ENCODE results near the gene NAV1. TPM values are rescaled to one million over a fixed set of nuclear protein-coding genes. Genes with fewer than 3 reads are reported as not detected.

NAV1 gene
- total RNA-seq, 2 donors from 2014 or later, result 126 to 255 TPM

GRCh38 chr1:201539561-201540431, 869 bp downstream of the NAV1 start:
- Histone ChIP-seq H3K27ac (peak overlapping the region; percentile 92 to 93), H3K27me3 (replicated peaks; ENCODE audit: insufficient read depth) (no peaks in the 10 kb centered on the region), H3K4me1 (ENCODE audit: control insufficient read depth in 1 of 2, low read depth in 2 of 2) (peaks cover 54 to 79% of the 10 kb centered on the region in 2 donors), H3K4me3 (peak overlapping the region; percentile 87), H3K9me3 (no peaks in the 10 kb centered on the region), H3K36me3 (no peaks in the 10 kb centered on the region)
- TF ChIP-seq CTCF (IDR thresholded peaks at IDR 0.05), result no peak
- DNase-seq (ENCODE audit: low spot score), result peak; percentile 61
- ATAC-seq (ENCODE audit: insufficient number of reproducible peaks, low FRiP score, low read depth), result no peak

- H3K27ac ChIP-seq, result peak overlapping the region; percentile 92 to 93
- H3K9me3 ChIP-seq, result no peaks in the 10 kb centered on the region
- peaks cover 41 to 69% of the 10 kb centered on the region in 2 donors for H3K4me1 ChIP-seq (ENCODE audit: control insufficient read depth in 1 of 2, low read depth in 2 of 2)
- ATAC-seq (ENCODE audit: insufficient number of reproducible peaks, low FRiP score, low read depth) (no peak), DNase-seq (ENCODE audit: low spot score) (no peak)
- no peaks in the 10 kb centered on the region for H3K27me3 ChIP-seq (replicated peaks; ENCODE audit: insufficient read depth)
- H3K4me3 ChIP-seq, result peak overlapping the region; percentile 87
- no peak for TF ChIP-seq CTCF (IDR thresholded peaks at IDR 0.05)
- H3K36me3 ChIP-seq, result no peaks in the 10 kb centered on the region
Observed at GRCh38 chr1:201540846-201541735, 2.2 kb downstream of the NAV1 start.

- H3K9me3 ChIP-seq, result no peaks in the 10 kb centered on the region
- H3K36me3 ChIP-seq, result no peaks in the 10 kb centered on the region
- no peak for DNase-seq (ENCODE audit: low spot score)
- H3K27me3 ChIP-seq (replicated peaks; ENCODE audit: insufficient read depth), result no peaks in the 10 kb centered on the region
- peak; percentile 38 for ATAC-seq (ENCODE audit: insufficient number of reproducible peaks, low FRiP score, low read depth)
- H3K27ac ChIP-seq, result peak overlapping the region; percentile 92 to 93
- H3K4me1 ChIP-seq (ENCODE audit: control insufficient read depth in 1 of 2, low read depth in 2 of 2), result peaks cover 30 to 57% of the 10 kb centered on the region in 2 donors
- no peak for TF ChIP-seq CTCF (IDR thresholded peaks at IDR 0.05)
- peak overlapping the region; percentile 42 for H3K4me3 ChIP-seq
Observed at GRCh38 chr1:201542309-201543035, 3.5 kb downstream of the NAV1 start.

- peak overlapping the region; percentile 92 to 93 for H3K27ac ChIP-seq
- ATAC-seq (ENCODE audit: insufficient number of reproducible peaks, low FRiP score, low read depth) (no peak), DNase-seq (ENCODE audit: low spot score) (no peak)
- H3K4me3 ChIP-seq, result no peak overlapping the region
- TF ChIP-seq CTCF (IDR thresholded peaks at IDR 0.05), result no peak
- H3K36me3 ChIP-seq, result no peaks in the 10 kb centered on the region
- H3K27me3 ChIP-seq (replicated peaks; ENCODE audit: insufficient read depth), result no peaks in the 10 kb centered on the region
- no peaks in the 10 kb centered on the region for H3K9me3 ChIP-seq
- peaks cover 24 to 47% of the 10 kb centered on the region in 2 donors for H3K4me1 ChIP-seq (ENCODE audit: control insufficient read depth in 1 of 2, low read depth in 2 of 2)
Observed at GRCh38 chr1:201543871-201544642, 5.1 kb downstream of the NAV1 start.

Measured in thoracic aorta (tissue), 2 donors.